Activated CD4-positive, alpha-beta T cell treated with anti-CD3 and anti-CD28 coated beads for 24 hours (primary cell): ENCODE data around the gene CCDC106.

Experiments used
- DNase-seq, 2 donors: peaks; one replicate each; pipeline ENCODE4 v3.0.0-alpha.2; 2020; ENCODE audit warnings: low read depth in 2 of 2

Gene CCDC106

DNA sequence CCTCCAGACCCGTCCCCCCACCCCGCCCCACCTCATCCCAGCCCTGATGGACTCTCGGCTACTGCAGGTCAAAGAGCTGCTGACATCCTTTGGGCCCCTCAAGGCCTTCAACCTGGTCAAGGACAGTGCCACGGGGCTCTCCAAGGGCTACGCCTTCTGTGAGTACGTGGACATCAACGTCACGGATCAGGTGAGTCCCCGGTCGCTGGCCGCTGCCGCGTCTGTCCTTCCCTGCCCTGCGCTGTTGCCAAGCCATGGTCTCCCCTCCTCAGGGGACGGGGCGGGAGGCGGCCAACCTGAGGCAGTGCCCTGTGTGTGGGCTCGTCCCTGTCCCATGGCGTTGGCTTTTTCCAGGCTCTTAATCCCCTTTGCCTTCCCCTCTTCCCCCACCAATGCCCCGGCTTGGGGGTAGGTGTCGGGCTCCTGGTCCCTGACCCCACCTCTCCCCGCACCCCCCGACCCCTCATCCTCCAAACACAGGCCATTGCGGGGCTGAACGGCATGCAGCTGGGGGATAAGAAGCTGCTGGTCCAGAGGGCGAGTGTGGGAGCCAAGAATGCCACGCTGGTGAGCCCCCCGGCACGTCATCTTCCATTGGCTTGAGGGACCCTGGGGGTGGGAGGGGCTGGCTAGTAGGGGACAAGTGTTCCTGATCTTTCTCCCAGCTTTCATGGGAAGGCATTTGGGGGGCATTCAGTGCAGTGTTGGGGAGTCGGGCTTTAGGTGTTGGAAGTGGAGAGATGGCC lies 20.8 kb downstream of the CCDC106 start:
- no peak for DNase-seq

DNA sequence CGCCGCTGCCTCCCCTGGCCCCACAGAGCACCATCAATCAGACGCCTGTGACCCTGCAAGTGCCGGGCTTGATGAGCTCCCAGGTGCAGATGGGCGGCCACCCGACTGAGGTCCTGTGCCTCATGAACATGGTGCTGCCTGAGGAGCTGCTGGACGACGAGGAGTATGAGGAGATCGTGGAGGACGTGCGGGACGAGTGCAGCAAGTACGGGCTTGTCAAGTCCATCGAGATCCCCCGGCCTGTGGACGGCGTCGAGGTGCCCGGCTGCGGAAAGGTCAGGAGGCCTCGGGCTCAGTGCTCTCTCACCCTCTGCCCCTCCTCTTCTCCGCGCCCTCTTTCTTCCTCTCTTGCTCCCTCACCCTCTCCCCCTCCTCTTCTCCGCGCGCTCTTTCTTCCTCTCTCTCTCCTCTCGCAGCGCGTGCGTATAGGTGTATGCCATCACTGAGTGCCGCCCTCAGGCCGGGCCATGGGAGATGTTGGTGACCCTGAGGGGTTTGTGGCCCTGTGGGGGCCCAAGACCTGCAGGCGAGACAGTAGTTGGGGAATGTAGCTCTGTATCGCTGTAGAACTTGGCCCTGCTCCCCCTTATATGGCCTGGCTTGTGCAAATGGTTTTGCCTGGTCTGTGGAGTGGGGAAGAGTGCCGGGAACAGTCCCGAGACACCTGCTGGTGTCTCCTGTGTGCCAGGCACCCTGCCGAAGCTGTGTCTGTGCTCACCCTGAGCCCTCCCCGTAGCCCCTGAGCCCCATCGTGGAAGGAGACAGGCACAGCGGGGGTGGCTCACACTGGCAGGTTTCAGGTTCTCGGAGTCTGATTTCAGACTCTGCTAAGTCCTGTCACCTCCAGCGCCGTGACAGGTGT lies 21.6 kb downstream of the CCDC106 start:
- no peak for DNase-seq

DNA sequence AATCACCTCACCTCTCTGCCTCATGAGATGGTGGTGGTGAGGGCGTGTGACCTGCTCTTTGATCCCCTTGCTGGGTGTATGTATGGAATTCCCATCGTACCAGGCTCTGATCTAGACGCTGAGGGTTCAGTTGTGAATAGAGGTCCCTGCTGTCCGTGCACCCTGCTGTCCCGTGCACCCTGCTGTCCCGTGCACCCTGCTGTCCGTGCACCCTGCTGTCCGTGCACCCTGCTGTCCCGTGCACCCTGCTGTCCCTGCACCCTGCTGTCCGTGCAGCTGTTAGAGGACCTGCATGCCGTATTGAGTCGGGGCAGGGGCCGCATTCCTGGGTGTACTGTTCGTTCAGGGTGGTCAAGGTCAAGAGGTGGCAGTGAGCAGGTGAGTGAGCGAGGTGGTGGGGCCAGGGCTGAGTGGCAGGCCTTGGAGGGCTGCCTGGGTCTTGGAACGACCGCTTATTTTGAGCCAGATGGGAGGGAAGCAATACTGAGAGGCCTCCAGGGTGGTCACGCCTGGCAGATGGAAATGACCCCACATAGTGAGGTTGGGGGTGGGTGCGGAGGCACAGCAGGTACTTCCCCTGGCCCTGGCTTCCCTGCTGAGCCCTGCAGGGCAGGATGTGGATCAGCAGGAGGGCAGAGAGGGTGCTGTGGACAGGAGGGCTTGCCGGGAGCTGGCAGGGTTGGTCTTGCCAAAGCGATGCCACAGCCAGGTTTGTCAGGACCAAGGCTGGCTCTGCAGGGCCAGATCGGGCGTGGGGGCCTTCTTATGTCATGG lies 22.5 kb downstream of the CCDC106 start:
- DNase-seq, result no peak

DNA sequence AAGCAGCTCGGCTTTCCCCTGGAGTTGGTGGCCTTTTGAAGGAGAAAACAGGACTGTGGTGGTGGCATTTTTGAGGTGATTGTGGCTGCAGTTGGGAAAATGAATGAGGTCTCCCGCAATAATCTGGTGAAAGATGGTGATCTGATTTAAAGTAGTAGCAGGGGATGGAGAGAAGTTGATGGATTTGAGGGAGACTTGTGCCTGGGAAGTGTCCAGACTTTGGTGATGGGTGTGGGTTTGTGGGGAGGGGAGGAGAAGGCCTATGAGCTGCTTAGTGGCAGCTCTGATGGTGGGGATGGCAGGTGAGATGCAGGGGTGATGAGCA lies 23.0 kb downstream of the CCDC106 start:
- DNase-seq, result no peak

DNA sequence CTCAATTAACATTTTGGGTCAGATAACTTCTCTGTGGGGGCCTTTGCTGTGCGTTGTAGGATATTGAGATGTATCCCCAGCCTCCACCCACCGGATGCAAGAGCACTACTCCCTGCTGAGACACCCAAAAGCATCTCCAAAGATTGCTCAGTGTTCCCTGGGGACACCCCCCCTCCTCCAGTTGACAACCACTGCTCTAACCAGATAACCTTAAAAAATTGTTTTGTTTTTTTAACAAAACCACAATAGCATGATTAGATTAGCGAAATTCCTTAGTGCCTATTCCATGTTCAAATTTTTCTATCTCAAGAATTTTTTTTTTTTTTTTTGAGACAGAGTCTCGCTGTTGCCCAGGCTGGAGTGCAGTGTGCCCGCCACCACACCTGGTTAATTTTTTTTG lies 24.4 kb downstream of the CCDC106 start:
- DNase-seq, result no peak

DNA sequence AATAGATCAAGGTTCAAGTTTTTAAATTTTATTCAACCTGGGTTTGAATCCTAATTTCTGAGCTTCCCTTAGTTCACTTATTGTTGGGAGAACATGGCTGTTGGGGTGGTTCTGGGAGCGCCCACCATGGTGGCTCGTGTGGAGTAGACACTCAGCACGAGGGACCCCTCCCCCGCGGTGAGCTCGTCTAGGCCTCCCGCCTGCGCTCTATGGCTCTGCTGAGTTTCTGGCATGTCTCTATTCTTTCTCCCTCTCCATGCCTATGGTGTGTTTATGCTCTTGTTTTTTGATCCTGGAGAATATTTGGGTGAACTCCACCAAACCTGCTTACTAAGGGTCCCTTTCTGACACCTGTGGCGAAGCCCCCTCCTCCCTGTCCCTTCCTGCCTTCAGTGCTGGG lies 25.5 kb downstream of the CCDC106 start:
- DNase-seq, result no peak

DNA sequence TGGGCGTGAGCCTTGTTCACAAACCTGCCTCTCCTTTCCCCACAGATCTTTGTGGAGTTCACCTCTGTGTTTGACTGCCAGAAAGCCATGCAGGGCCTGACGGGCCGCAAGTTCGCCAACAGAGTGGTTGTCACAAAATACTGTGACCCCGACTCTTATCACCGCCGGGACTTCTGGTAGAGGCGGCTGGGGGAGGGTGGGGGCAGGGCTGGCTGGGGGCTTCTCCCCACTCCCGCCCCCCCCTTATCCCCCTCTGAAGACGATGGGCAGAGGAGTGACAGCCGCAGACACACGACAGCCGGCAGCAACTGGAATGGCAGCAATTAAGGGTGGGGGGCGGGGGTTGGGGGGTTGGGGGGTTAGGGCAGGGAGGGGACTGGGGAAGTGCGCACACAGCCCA lies 25.9 kb downstream of the CCDC106 start:
- DNase-seq, result no peak

DNA sequence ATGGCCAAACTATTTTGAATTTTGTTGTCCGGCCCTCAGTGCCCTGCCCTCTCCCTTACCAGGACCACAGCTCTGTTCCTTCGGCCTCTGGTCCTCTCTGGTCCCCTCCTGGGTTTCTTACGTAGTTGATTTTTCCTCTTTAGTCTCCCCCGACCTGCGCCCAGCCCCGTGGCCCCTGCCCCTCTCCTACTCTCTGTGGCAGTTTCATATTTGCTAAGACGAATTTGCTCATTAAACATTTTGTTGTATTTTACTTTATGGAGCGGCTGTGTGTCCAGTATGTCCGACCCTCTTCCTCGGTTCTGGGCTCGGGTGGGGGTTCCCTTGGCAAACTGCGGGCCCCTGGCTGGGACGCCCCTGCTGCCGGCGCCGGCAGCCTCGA lies 26.4 kb downstream of the CCDC106 start:
- DNase-seq, result no peak

DNA sequence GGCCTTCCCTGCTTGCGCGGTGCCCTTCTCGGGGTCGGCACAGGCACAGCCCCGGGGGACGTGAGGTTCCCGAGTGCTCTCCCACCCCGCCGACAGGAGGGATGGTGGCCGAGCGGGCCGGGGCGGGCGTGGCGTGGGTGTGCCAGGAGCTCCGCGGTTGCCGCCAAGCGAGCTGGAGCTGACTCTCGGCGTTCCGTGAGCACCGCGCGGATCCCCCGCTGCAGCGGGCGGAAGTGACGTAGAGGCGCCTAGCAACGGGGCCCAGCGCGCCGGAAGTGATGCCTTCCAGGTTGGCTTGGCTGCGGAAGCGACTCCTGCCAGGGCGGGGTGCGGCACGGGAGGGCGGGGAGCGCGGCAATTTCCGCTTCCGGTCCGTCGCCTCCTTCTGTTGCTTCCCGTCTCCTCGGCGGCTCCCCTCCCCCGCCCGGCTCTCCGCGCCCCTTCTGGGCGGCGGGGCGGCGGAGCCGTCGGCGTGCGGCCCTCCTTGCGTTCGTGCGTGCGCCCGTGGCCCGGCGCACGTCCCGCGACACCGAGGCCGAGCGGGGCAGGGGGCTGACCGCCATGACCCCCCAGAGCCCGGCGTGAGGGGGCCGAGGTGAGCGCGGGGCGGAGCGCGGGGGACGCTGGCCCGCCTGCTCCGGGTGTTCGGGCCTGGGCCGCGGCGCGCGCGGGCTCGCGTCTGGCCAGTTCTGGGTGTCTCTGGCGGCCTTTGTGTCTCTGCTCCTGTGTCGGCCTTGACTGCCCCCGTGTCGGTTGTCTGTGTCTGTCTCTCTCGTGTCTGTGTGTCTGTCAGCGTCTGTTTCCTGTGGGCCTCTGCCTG lies 27.0 kb downstream of the CCDC106 start, which contains the start of gene EPN1:
Gene EPN1, plus strand, starts transcription at position 386 of the 820 bp plus-strand sequence. CDS start 3,402 bp downstream, outside the sequence.
- DNase-seq, result peak; percentile 94 to 95

DNA sequence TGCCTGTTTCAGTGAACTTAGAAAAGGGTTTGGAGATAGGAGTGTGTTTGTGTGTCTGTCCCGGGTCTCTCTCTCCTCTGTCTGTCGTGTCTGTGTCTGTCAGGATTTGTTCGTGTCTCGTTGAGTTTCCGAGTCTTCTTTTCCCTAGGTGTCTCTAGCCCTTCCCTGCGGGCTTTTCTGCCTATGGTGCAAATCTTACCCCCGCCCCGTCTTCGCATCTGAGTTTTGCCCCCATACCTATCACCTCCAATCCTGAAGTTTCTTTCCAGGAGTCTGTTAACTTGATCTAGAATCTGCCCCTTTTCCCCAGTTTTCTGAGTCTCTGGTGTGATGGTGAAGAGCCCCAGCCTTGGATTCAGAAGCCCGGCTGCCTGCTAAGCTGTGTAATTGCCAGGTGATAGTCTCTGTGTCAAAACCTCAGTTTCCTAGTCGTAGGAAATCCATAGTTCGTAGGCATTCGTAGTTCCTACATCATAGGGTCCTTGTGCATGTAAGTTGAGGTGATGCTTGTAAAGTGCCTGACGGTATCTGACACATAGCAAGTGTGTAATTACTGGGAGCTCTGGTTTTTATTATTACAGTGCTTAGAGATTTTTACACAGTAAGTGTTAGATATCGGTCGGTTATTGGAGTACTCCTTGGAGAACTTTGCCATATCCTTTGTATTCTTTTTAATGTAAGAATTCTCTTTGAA lies 27.8 kb downstream of the CCDC106 start:
- no peak for DNase-seq

DNA sequence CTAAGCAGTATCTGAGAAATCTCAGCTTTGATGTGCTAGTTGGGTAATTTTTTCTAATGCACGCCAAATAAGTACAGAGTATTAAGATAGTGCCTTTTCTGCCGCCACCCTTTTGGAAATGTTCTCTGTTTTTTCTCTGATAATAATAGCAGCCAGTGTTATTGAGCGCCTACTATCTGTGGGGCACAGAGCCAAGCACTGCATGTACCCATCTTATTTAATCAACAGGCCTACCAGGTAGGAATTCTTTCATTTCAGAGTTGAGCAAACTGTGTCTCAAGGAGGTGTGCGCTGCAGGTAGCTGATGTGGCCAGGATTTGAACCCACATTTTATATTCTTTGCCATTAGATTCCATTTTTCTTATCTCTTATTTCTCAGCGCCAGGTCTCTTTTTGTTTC lies 28.4 kb downstream of the CCDC106 start:
- no peak for DNase-seq

DNA sequence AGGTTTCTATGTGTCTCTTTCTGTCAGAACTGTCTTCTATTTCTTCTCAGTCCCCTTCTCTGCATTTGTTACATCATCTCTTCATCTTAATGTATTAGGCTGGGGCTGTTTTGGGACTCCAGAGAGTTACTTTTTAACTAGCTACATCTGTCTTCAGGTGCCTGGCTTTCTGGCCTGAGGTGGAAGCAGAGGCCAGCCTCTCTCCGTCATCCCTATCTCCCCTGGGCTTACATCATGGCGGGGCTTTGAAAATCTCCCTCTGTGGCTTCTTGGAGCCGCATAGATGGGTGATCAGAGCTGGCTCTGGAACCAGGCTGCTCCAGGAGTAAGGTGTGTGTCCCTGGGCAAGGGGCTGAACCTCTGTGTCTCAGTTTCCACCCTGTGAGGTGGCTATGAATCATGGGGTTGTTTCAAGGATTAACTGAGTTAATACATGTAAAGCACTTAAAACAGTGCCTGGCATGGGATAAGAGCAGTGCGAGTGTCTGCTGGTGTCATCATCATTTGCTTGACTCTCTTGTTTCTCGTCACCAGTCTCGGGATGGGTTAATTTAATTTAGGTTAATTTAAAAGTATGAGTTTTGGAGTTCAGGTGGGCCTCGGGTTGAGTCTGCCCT lies 29.0 kb downstream of the CCDC106 start:
- no peak for DNase-seq

DNA sequence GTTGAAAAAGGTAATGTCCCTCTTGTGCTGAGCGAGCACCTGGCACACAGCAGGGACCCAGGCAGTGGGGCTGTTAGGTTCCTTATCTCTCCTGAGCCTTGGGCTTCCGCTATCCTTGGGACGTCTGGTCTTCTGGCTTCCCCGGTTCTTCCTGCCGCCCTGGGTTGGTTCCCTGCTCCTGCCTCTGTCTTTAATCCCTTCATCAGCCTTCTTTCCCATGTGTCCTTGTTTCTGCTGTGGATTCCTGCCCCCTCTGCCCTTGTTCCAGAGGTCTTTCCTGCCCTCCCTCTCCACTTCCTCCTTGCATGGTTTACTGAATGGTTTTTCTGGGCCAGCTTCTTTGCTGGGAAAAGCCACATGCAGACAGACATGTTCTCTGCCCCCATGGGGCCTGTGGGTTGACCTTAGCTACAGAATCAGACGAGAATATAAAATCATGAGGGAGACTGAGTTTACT lies 29.6 kb downstream of the CCDC106 start:
- DNase-seq, result no peak

DNA sequence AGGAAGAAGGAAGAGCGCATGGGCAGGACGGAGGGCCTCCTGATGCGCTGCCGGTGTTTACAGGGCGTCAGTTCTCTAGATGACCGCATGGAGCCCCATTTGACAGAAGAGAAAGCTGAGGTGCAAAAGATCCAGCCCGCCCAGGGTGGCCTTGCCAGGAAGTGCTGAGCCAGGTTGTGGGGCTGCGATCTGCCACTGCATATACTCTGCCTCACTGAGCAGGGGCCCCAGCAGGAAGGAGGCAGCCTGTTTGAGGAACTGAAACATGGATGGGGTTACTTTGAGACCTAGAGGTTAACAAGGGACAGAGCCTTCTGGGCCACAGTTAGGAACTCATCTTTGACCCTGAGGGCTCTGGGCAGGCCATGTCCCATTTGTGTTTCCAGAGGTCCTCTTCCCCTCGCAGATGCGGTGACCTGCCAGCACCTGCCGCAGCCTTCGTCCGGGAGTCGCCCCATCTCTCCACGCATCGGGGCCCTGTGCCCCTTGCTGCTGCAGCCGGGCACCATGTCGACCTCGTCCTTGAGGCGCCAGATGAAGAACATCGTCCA lies 30.2 kb downstream of the CCDC106 start:
- no peak for DNase-seq

DNA sequence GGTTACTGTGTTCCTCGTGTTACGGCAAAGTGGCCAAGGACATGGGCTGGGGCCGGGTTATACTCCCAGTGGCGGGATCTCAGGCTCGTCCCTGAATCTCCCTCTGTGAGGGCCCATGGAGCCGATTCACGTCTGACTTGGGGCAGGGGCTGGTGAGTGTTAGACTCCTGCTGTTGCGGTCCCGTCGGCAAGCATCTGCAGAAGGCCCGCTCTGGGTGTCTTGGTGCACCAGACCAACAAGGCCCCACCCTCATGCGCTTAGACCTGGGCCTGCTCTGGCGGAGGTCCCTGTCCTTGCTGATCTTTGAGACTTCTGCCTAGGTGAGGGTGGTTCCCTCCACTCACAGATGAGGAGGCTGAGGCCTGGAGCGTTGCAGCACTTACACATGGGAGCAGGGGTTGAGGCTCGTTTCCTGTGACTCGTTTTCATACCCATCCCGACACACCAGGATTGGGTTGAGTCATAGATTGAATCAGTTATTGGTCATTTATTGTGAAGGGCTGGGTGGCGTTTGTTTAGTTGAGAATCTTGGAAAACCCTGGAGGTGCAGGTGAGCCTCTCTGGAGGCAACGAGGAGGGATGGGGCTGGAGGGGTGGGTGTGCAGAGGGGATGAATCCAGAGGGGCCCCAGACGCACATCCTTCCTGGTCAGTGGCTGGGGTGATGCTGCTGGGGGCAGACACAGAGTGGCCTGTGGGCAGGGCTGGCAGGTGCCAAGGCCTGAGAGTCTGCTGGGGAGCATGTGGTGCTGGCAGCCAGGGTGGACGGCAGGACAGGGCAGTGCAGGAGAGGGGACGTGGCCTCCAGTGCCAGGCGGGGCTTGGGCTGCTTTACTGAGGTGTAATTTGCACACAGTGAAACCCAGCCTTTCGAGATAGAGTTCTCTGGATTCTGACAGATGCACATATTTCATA lies 31.6 kb downstream of the CCDC106 start:
- DNase-seq, result no peak

DNA sequence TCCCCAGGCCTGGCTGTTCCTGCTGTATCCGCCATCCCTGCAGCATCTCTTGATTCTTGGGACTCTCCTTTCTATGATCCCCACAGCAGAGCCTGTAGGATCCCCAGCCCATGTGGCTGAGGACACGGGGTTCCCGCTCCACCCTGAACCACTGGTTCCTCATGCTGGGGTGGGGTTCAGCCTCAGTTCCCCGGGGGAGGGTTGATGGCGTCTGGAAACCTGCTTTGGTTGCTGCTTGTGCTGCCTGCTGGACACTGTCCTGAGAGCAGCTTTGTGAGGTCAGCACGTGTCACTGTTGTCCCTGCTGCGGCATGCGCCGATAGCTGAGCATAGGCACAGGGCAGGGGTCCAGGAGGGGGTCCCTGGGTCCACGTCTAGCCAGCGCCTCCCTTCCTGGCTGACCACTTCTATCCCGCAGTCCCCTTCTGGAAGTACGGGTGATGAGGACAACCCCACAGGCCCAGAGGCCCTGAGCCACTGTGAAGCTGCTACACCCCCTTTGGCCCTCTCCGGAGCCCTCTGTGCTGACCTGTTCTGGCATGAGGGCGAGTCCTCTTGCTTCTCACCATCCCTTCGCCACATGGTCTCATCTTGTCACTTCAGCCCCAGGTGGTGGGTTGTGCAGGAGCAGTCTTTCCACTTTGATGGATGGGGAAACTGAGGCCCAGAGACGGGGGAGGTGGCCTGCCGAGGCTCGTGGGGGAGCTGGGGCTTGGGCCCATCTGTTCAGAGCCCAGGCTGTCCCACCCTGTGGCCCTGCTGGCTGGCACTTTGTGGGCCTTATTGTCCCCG lies 32.5 kb downstream of the CCDC106 start:
- DNase-seq, result no peak

DNA sequence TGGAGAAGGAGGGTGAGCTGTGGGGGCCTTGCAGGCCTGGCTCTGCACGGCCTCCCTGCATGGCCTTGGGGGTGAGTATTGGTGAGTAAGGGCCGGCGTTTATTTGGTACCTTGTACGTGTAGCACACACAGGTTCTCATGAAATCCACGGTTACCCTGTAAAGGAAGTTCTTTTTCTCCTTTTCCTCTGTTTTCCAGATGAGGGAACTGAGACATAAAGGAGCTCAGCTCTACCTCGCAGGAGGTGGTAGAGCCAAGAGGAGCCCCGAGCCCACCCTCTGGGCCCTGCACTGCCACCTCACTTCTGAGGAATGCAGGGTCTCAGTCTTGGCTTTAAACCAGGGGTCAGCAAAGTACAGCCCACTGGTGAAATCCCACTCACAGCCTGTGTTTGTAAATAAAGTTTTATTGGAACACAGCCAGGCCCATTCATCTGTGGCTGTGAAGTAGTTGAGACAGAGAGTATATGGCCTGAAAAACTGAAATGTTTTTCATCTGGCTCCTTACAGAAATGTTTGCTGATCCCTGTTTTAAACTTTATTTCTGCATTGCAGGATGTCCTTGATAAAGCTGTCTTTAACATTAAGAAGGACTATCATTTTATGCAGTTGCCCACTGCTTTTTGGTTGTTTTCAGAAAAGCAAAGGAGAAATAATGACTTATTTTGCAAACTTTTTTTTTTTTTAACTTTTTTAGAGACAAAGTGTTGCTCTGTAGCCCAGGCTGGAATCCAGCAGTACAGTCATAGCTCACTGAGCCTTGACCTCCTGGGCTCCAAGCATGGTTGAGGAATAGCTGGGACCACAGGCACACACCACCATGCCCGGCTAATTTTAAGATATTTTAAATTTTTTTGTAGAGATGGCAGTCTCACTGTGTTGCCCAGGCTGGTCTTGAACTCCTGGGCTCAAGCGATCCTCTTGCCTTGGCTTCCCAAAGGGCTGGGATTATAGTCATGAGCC lies 33.4 kb downstream of the CCDC106 start:
- DNase-seq, result no peak
